ENCODE data around the gene AKT2. TPM values are rescaled to one million over a fixed set of nuclear protein-coding genes. Genes with fewer than 3 reads are reported as not detected.

Gene AKT2
- total and polyA plus RNA-seq, 2 of the 8 experiments (the other 6 are each of a cell fraction or from before 2014, with no cell fraction given): 151 to 183 TPM

DNA sequence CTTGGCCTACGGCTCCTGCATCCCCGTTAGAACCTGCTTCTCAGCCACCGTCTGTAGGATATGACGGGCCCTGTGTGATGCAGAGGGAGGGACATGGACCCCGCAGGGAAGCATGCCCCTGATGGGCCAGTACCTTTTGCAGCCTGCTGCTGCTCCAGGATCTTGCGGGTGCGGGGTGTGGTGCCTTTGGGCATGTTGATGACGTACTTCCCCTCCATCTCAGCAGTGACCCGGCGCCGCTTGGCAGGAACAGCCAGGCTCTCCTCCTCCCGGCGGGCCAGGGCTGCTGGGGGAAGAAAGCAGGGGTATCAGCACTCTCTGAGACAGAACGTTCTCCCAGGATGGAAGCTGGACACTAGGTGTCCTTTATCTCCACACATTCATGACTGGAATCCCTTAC lies 41.1 kb upstream of the AKT2 start (continued):
- TF ChIP-seq, protein P1, sequence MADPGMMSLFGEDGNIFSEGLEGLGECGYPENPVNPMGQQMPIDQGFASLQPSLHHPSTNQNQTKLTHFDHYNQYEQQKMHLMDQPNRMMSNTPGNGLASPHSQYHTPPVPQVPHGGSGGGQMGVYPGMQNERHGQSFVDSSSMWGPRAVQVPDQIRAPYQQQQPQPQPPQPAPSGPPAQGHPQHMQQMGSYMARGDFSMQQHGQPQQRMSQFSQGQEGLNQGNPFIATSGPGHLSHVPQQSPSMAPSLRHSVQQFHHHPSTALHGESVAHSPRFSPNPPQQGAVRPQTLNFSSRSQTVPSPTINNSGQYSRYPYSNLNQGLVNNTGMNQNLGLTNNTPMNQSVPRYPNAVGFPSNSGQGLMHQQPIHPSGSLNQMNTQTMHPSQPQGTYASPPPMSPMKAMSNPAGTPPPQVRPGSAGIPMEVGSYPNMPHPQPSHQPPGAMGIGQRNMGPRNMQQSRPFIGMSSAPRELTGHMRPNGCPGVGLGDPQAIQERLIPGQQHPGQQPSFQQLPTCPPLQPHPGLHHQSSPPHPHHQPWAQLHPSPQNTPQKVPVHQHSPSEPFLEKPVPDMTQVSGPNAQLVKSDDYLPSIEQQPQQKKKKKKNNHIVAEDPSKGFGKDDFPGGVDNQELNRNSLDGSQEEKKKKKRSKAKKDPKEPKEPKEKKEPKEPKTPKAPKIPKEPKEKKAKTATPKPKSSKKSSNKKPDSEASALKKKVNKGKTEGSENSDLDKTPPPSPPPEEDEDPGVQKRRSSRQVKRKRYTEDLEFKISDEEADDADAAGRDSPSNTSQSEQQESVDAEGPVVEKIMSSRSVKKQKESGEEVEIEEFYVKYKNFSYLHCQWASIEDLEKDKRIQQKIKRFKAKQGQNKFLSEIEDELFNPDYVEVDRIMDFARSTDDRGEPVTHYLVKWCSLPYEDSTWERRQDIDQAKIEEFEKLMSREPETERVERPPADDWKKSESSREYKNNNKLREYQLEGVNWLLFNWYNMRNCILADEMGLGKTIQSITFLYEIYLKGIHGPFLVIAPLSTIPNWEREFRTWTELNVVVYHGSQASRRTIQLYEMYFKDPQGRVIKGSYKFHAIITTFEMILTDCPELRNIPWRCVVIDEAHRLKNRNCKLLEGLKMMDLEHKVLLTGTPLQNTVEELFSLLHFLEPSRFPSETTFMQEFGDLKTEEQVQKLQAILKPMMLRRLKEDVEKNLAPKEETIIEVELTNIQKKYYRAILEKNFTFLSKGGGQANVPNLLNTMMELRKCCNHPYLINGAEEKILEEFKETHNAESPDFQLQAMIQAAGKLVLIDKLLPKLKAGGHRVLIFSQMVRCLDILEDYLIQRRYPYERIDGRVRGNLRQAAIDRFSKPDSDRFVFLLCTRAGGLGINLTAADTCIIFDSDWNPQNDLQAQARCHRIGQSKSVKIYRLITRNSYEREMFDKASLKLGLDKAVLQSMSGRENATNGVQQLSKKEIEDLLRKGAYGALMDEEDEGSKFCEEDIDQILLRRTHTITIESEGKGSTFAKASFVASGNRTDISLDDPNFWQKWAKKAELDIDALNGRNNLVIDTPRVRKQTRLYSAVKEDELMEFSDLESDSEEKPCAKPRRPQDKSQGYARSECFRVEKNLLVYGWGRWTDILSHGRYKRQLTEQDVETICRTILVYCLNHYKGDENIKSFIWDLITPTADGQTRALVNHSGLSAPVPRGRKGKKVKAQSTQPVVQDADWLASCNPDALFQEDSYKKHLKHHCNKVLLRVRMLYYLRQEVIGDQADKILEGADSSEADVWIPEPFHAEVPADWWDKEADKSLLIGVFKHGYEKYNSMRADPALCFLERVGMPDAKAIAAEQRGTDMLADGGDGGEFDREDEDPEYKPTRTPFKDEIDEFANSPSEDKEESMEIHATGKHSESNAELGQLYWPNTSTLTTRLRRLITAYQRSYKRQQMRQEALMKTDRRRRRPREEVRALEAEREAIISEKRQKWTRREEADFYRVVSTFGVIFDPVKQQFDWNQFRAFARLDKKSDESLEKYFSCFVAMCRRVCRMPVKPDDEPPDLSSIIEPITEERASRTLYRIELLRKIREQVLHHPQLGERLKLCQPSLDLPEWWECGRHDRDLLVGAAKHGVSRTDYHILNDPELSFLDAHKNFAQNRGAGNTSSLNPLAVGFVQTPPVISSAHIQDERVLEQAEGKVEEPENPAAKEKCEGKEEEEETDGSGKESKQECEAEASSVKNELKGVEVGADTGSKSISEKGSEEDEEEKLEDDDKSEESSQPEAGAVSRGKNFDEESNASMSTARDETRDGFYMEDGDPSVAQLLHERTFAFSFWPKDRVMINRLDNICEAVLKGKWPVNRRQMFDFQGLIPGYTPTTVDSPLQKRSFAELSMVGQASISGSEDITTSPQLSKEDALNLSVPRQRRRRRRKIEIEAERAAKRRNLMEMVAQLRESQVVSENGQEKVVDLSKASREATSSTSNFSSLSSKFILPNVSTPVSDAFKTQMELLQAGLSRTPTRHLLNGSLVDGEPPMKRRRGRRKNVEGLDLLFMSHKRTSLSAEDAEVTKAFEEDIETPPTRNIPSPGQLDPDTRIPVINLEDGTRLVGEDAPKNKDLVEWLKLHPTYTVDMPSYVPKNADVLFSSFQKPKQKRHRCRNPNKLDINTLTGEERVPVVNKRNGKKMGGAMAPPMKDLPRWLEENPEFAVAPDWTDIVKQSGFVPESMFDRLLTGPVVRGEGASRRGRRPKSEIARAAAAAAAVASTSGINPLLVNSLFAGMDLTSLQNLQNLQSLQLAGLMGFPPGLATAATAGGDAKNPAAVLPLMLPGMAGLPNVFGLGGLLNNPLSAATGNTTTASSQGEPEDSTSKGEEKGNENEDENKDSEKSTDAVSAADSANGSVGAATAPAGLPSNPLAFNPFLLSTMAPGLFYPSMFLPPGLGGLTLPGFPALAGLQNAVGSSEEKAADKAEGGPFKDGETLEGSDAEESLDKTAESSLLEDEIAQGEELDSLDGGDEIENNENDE (IDR thresholded peaks at IDR 0.05; ENCODE audit: insufficient replicate concordance, low read length): no peak
- TF ChIP-seq KDM1A (IDR thresholded peaks at IDR 0.05; ENCODE audit: borderline replicate concordance, low read length): no peak
- TF ChIP-seq SP1 (IDR thresholded peaks at IDR 0.05; ENCODE audit: low read depth, low read length): no peak
- TF ChIP-seq FOSL1 (IDR thresholded peaks at IDR 0.05; ENCODE audit: insufficient read depth, low read depth, low read length): no peak
- TF ChIP-seq TCF12 (IDR thresholded peaks at IDR 0.05; ENCODE audit: low read depth, low read length): no peak
- TF ChIP-seq RBBP5 (IDR thresholded peaks at IDR 0.05; ENCODE audit: borderline replicate concordance, low read depth, low read length): no peak
- no peak for TF ChIP-seq SRF (IDR thresholded peaks at IDR 0.05; ENCODE audit: low read depth, low read length)
- no peak for TF ChIP-seq EP300 (IDR thresholded peaks at IDR 0.05; ENCODE audit: borderline replicate concordance in 1 of 2, low read depth in 2 of 2, low read length in 2 of 2)
- TF ChIP-seq SP2 (IDR thresholded peaks at IDR 0.05; ENCODE audit: low read length): no peak
- TF ChIP-seq RXRA (IDR thresholded peaks at IDR 0.05; ENCODE audit: insufficient read depth, low read depth, low read length): no peak
- no peak for TF ChIP-seq GABPA (IDR thresholded peaks at IDR 0.05; ENCODE audit: borderline replicate concordance, insufficient read depth, low read length)
- no peak for TF ChIP-seq NRF1 (IDR thresholded peaks at IDR 0.05; ENCODE audit: low read depth, low read length)

Data from H1 (cell line).